ENCODE results near the gene ENAM.

Gene ENAM, protein sequence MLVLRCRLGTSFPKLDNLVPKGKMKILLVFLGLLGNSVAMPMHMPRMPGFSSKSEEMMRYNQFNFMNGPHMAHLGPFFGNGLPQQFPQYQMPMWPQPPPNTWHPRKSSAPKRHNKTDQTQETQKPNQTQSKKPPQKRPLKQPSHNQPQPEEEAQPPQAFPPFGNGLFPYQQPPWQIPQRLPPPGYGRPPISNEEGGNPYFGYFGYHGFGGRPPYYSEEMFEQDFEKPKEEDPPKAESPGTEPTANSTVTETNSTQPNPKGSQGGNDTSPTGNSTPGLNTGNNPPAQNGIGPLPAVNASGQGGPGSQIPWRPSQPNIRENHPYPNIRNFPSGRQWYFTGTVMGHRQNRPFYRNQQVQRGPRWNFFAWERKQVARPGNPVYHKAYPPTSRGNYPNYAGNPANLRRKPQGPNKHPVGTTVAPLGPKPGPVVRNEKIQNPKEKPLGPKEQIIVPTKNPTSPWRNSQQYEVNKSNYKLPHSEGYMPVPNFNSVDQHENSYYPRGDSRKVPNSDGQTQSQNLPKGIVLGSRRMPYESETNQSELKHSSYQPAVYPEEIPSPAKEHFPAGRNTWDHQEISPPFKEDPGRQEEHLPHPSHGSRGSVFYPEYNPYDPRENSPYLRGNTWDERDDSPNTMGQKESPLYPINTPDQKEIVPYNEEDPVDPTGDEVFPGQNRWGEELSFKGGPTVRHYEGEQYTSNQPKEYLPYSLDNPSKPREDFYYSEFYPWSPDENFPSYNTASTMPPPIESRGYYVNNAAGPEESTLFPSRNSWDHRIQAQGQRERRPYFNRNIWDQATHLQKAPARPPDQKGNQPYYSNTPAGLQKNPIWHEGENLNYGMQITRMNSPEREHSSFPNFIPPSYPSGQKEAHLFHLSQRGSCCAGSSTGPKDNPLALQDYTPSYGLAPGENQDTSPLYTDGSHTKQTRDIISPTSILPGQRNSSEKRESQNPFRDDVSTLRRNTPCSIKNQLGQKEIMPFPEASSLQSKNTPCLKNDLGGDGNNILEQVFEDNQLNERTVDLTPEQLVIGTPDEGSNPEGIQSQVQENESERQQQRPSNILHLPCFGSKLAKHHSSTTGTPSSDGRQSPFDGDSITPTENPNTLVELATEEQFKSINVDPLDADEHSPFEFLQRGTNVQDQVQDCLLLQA

GRCh38 chr4:70628444-70628843 lies at the start of gene ENAM:
Gene ENAM, plus strand, starts transcription at chr4:70628744. Its CDS starts 757 bp downstream, at chr4:70629501.
- no peak for DNase-seq

DNA sequence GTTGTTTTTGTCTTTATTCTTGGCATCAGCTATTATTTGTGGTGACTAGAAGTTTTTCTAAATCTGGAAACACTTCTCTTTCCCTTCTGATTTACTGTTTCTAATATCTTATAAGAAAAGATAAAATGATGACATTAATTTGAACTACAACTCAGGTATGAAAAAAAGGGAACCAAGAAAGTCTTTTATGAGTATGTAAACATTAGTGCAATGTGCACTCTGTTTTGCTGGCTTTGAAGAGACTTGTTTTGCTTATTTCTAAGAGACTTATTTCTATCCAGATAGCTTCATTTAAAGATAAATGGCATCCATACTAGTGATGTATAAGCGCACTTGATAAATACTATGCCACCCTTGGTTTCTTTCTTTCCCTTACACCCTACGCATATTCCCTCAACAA lies 46.6 kb upstream of the ENAM start:
- no peak for DNase-seq

DNA sequence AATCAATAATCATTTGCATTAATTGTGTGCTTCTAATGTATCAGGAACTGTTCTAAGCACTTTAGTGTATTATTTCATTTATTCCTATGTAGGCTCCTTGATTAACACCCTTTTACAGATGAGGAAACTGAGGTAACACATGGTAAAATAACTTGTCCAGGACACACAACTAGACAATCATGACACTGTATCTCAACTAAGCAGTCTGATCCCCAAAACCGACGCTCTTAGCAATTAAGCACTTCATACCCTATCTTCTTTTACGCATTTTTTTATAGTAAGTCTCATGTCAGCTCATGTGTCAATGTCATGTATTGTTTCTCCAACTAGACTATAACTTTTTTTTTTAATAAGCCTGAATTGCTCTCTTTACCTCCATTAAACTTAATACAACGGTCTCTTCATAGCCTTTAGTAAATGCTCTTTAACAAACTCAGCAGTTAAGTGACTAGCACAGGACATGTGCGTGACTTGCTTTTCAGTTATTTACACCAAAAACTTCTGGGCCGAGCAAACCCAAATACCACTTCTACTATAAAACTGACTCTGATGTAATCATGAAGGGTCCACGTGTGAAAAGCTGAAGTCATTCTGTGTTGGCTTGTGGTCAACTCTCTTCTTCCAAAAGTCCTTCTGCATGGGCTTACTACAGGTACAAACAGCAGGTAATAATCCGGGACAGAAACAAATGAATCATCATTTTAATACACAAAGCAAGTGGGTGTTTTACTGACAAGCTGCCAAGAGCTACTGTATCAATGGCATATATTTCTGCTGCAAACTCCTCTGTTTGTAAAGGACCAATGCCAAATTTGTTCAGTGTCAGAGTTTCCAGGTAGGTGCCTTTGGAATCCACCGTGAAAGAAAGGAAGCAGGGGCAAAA lies 44.4 kb upstream of the ENAM start:
- DNase-seq: no peak

DNA sequence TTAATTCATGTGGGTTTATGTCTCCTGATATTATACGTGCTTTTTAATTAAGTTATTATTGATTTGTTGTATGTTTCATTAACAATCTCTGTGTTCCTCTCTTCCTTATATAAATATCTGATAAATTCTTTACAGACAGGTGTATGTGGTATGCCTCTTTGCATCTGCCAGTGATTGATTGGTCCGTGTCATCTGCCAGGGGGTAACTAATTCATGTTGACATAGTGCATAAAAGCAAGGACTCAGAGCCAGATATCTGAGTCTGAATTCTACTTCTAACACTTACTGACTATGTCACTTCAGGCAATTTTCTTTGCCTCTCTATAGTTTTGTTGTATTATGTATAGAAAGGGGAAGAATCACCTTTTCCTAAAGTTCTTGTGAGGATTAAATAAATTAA lies 41.7 kb upstream of the ENAM start:
- no peak for DNase-seq

DNA sequence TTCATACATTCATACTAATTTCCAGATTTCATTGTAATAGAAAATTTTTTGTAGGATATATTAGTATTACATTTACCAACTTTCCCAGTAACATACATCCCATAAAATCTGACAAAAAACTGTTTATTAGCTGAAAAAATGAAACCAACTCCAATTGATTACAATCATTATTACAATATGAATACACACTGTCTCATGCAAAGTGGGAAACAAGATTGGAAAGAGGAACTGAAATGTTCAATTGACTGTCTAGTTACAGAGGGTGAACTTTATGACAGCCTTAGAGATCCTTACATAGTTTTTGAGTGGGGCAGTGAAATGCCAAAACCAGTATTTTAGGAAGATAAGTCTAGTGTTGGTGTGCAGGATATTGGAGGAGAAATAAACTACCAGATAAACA lies 38.8 kb upstream of the ENAM start:
- no peak for DNase-seq

GRCh38 chr4:70591955-70592582 lies 36.5 kb upstream of the ENAM start, which contains the start of gene AMBN:
Gene AMBN, plus strand, starts transcription at chr4:70592256. Its CDS starts 103 bp downstream, at chr4:70592359.
- no peak for DNase-seq

DNA sequence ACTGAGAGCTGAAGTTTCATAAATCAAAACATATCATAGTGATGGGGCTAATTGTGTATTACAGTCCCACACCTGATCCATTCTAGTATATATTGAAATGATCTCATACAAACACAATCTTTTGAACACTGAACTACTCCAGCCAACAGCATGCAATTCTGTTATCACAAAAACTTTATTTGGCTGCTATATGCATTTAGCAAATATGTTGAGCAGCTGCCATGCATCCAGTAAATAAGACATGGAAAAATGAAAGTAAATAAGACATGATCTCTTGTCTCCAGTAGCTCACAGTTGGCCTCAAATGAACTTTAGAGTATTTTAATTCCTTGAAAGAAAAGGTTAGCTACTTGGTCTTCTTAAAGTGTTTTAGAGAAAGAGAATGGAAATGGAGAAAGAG lies 34.3 kb upstream of the ENAM start:
- DNase-seq: no peak

DNA sequence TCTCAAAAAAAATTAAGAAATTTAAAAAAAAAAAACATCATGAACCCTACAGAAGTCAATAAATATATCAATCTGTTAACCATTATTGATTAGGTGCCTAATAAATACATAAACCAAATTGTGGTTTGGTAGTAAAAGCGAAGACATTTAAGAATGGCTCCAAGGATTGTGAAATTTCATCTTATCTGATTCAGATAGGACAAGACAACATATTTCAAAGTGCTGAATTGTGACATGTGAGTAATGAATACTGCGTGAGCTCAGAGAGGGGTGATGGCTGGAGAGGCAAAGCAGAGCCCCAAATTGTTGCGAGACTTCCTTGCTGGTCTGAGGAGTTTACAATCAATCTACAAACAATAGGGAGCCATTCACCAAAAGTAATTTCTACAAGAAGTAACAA lies 28.2 kb upstream of the ENAM start:
- no peak for DNase-seq

DNA sequence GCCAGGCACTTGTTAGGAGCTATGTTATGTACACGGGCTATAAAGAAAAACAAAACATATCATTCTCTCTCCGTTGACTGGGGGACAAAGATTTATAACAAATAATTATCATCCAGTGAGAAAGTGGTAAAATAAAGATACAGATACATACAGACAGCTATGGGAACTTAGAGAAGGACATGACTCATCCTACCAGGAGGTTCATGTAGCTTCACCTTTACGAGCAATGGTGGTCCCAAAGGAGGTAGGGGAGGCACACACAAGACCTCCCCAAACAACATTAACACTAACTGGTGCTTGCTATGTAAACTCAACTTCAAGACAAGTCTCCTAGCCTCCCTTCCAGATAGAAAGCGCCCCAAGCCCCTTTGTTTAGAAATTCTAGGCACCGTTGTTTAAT lies 27.6 kb upstream of the ENAM start:
- no peak for DNase-seq

DNA sequence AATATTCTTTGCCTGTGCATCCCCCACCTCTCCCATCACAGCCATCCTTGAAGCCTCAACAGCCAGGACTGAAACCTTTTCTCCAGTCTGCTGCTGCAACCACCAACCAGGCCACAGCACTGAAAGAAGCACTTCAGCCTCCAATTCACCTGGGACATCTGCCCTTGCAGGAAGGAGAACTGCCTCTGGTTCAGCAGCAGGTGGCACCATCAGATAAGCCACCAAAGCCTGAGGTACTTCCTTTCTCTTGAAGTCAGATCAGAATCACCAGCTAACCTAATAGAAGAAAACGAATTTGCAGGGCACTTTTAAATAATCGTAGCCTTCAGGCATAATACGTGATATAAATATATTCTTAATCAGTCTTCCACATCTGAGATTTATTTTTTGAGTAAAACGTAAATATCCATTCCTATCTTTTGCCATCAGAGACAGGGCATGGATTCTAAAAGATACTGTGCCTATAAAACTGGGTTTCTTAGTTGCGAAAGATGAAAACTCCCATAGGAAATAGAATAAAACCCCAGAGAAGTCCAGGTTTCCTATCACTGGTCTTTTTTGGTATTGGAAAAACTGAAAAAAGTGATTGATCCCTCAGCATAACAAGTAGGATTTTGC lies 27.0 kb upstream of the ENAM start:
- peak; percentile 45 for DNase-seq

DNA sequence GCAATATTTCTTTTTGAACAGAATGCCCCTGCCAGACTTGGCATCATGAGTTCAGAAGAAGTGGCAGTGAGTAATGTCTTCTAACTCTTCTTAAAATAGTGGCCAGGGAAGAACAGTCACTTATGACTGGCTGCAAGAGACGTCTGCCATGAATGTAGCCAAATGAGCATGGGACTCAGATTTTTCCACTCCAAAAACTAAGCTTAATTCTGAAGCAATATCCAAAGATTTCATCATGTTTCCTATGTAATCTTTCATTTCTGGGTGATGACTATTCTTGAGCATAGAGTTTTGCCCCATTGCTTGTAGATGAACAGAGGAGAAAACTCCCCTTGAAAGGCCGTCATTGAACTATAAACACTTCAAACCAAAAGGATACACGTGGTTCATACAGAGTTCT lies 24.7 kb upstream of the ENAM start:
- no peak for DNase-seq

DNA sequence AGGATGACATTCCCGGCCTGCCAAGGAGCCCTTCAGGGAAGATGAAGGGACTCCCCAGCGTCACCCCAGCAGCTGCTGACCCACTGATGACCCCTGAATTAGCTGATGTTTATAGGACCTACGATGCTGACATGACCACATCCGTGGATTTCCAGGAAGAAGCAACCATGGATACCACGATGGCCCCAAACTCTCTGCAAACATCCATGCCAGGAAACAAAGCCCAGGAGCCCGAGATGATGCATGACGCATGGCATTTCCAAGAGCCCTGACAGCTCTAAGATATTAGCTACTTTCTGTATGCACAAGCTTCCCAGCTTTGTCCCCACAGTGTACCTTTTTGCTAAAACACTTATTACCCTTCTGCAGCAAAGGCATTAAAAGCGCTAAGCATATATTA lies 22.1 kb upstream of the ENAM start:
- no peak for DNase-seq

DNA sequence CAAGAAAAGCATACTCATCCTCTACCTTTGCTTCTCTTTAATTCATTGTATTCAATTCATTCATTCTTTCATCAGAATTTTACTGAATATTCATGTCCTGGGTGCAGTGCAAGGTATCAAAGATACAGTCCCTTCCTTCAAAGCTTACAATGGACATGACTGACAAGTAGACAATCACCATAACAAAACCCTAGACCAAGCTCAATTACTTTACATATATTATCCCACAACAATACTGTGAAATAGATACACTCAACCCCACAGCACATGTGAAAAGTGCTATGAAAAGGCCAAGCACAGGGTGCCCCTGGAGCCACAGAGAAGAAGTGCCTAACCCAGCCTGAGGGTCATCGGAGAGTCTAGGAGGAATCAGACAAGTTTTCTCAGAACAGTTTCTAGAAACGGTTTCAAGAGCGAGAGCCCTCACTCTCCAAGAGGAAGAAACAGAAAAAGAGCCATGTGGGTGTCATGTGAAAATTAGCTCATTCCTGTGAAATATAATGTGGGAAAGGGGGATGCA lies 21.1 kb upstream of the ENAM start:
- DNase-seq: no peak

GRCh38 chr4:70608324-70608723 lies 20.2 kb upstream of the ENAM start:
- DNase-seq: no peak

- DNase-seq: no peak
These were observed 15.0 kb upstream of the ENAM start for GRCh38 chr4:70613306-70614183.

- no peak for DNase-seq
These were observed 14.4 kb upstream of the ENAM start for GRCh38 chr4:70614184-70614555.

DNA sequence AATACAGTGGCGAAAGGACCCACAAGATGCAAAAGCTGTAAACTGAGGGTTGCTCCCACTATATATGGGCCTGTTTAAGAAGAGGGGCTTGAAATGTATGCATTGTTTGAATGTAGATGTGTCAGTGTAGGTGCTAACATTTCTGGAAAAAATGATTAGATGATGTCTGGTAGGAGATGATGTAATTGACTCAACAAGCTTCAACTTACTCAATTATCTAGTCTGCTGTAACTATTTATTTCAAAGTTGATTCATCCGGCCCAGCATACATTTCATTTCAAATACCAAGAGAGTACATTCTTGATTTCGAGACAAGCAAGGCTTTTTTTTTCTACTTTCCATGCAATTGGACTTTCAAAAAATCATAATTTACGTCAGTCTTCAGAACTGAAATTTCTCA lies 9.3 kb upstream of the ENAM start:
- DNase-seq: no peak

- no peak for DNase-seq
These were observed 8.8 kb upstream of the ENAM start for GRCh38 chr4:70619778-70620177.

- DNase-seq: no peak
These were observed 5.2 kb upstream of the ENAM start for GRCh38 chr4:70623323-70623722.

DNA sequence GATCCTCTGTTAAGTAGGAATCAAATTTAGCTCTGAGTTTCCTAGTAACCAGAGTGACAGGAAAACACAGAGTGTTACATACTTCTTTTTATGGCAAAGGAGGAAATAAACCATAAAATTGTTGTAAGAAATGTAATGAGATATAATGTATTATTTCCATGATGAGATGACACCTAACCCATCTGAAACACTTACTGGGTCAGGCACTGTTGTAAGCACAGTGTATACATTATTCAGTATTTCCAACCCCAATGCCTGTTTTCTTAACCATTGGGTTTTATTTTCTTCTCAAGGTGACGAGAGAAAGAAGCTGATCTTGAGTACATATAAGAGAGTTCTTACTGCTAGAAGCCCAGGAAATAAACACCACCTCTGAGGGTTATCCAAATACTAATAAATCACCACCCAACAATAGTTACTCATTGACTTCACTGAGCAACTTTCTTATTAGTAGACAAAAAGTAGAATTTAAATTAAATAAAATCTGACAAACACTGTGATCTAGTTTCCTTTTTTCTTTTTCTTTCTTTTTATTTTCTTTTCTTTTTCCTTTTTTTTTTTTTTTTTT lies 4.2 kb upstream of the ENAM start:
- no peak for DNase-seq
